ENCODE data around the gene PIERCE2. TPM values are rescaled to one million over a fixed set of nuclear protein-coding genes. Genes with fewer than 3 reads are reported as not detected.
A peak's percentile ranks its signal among the peaks of the same experiment; 100 is the strongest.

PIERCE2 gene
- total and polyA plus RNA-seq, 2 of the 13 experiments (the other 11 are each of a cell fraction or from before 2014, with no cell fraction given), result 0.09 TPM; not detected in 1

DNA sequence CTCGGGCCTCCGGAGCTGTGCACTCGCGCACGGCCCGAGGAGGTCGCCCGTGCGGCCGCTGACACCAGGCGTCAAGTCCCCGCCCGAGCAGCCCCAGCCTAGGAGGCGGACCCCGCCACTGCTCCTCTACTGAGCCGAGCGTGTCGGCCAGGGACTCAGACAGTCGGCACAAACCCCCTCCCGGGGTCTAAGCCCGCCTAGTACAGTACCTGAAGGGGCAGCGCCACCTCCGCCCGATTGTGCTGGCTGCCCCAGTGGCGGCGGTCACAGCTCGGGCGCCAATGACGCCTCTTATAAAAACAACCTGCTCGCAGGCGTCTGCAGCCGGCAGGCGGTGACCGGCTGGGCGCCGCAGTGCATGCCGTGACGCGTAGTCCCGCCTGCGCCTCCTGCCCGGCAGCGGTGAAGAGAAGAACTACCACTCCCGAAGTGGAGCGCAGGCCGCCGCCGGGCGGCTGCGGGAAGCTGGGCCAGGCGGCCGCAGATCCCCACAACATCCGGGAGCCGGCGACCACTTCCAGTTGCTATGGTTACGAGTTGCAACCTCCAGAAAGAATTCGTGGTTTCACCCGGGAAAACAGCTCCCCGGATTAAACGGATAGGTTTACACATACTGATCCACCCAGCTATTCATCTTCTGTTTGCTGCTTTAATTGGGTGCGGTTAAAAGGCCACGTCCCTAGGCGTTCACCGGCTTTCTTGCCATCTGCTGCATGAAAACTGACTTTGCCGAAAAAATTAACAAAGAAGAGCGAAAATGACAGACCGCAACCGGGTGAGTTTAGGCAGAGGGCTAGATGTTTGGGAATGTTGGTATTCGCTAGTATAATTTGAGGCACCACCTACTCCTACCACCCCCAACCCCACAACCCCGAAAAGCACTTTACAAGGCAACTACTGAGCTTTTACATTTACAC is at the start of gene PIERCE2, which contains the start of gene CCPG1 (continued):
- no peak for TF ChIP-seq AGO2 (optimal IDR thresholded peaks at IDR 0.05; ENCODE audit: low read depth, low read length)
- no peak; the same call in 1 of the 2 replicates for TF ChIP-seq ZNF232 (CRISPR knock-in tag; IDR thresholded peaks at IDR 0.05; ENCODE audit: borderline replicate concordance)
- TF ChIP-seq, protein P1, sequence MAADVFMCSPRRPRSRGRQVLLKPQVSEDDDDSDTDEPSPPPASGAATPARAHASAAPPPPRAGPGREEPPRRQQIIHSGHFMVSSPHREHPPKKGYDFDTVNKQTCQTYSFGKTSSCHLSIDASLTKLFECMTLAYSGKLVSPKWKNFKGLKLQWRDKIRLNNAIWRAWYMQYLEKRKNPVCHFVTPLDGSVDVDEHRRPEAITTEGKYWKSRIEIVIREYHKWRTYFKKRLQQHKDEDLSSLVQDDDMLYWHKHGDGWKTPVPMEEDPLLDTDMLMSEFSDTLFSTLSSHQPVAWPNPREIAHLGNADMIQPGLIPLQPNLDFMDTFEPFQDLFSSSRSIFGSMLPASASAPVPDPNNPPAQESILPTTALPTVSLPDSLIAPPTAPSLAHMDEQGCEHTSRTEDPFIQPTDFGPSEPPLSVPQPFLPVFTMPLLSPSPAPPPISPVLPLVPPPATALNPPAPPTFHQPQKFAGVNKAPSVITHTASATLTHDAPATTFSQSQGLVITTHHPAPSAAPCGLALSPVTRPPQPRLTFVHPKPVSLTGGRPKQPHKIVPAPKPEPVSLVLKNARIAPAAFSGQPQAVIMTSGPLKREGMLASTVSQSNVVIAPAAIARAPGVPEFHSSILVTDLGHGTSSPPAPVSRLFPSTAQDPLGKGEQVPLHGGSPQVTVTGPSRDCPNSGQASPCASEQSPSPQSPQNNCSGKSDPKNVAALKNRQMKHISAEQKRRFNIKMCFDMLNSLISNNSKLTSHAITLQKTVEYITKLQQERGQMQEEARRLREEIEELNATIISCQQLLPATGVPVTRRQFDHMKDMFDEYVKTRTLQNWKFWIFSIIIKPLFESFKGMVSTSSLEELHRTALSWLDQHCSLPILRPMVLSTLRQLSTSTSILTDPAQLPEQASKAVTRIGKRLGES (CRISPR knock-in tag; IDR thresholded peaks at IDR 0.05; ENCODE audit: borderline replicate concordance), result no peak
- no peak for TF ChIP-seq ZNF597 (CRISPR knock-in tag; IDR thresholded peaks at IDR 0.05)
- TF ChIP-seq, protein P2, sequence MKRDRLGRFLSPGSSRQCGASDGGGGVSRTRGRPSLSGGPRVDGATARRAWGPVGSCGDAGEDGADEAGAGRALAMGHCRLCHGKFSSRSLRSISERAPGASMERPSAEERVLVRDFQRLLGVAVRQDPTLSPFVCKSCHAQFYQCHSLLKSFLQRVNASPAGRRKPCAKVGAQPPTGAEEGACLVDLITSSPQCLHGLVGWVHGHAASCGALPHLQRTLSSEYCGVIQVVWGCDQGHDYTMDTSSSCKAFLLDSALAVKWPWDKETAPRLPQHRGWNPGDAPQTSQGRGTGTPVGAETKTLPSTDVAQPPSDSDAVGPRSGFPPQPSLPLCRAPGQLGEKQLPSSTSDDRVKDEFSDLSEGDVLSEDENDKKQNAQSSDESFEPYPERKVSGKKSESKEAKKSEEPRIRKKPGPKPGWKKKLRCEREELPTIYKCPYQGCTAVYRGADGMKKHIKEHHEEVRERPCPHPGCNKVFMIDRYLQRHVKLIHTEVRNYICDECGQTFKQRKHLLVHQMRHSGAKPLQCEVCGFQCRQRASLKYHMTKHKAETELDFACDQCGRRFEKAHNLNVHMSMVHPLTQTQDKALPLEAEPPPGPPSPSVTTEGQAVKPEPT (CRISPR knock-in tag; IDR thresholded peaks at IDR 0.05; ENCODE audit: low read depth), result 0 out of 2 replicates have a peak, but pooled peaks have one; percentile 64
- no peak for TF ChIP-seq ADNP (CRISPR knock-in tag; IDR thresholded peaks at IDR 0.05)
- TF ChIP-seq CBFB (CRISPR knock-in tag; IDR thresholded peaks at IDR 0.05), result no peak
- no peak for TF ChIP-seq SOX13 (IDR thresholded peaks at IDR 0.05)
- no peak for TF ChIP-seq SOX13 (CRISPR knock-in tag; conservative IDR thresholded peaks at IDR 0.05 in 1 of 2, IDR thresholded peaks at IDR 0.05 in 1 of 2)
- TF ChIP-seq ZNF792 (CRISPR knock-in tag; IDR thresholded peaks at IDR 0.05), result peak; percentile 90
- peak; percentile 48; the same call in 1 of the 2 replicates for TF ChIP-seq ZNF331 (CRISPR knock-in tag; IDR thresholded peaks at IDR 0.05)
- peak; percentile 88 for TF ChIP-seq ZBTB7B (CRISPR knock-in tag; IDR thresholded peaks at IDR 0.05)
- no peak for TF ChIP-seq JDP2 (CRISPR knock-in tag; IDR thresholded peaks at IDR 0.05; ENCODE audit: borderline replicate concordance)
- peak; percentile 82; the same call in 1 of the 2 replicates for TF ChIP-seq FOXC1 (CRISPR knock-in tag; IDR thresholded peaks at IDR 0.05; ENCODE audit: borderline replicate concordance)
- 0 out of 2 replicates have a peak, but pooled peaks have one; percentile 62 for TF ChIP-seq ZFP82 (CRISPR knock-in tag; IDR thresholded peaks at IDR 0.05; ENCODE audit: borderline replicate concordance)
- TF ChIP-seq JUND (CRISPR knock-in tag; IDR thresholded peaks at IDR 0.05), result no peak
- TF ChIP-seq, protein P3, sequence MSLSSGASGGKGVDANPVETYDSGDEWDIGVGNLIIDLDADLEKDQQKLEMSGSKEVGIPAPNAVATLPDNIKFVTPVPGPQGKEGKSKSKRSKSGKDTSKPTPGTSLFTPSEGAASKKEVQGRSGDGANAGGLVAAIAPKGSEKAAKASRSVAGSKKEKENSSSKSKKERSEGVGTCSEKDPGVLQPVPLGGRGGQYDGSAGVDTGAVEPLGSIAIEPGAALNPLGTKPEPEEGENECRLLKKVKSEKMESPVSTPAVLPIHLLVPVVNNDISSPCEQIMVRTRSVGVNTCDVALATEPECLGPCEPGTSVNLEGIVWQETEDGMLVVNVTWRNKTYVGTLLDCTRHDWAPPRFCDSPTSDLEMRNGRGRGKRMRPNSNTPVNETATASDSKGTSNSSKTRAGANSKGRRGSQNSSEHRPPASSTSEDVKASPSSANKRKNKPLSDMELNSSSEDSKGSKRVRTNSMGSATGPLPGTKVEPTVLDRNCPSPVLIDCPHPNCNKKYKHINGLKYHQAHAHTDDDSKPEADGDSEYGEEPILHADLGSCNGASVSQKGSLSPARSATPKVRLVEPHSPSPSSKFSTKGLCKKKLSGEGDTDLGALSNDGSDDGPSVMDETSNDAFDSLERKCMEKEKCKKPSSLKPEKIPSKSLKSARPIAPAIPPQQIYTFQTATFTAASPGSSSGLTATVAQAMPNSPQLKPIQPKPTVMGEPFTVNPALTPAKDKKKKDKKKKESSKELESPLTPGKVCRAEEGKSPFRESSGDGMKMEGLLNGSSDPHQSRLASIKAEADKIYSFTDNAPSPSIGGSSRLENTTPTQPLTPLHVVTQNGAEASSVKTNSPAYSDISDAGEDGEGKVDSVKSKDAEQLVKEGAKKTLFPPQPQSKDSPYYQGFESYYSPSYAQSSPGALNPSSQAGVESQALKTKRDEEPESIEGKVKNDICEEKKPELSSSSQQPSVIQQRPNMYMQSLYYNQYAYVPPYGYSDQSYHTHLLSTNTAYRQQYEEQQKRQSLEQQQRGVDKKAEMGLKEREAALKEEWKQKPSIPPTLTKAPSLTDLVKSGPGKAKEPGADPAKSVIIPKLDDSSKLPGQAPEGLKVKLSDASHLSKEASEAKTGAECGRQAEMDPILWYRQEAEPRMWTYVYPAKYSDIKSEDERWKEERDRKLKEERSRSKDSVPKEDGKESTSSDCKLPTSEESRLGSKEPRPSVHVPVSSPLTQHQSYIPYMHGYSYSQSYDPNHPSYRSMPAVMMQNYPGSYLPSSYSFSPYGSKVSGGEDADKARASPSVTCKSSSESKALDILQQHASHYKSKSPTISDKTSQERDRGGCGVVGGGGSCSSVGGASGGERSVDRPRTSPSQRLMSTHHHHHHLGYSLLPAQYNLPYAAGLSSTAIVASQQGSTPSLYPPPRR (CRISPR knock-in tag; IDR thresholded peaks at IDR 0.05; ENCODE audit: borderline replicate concordance), result peak; percentile 64; the same call in 1 of the 2 replicates

All from HepG2 (cell line).